Vagina (tissue), 2 donors: ENCODE measurements around the gene NTM.

Source experiments
- POLR2A ChIP-seq, 2 donors: fragments of 450-650 bp; IDR thresholded peaks; one replicate each; pipeline ENCODE4 v1.6.1; 2017; ENCODE audit warnings: antibody characterized with exemption in 2 of 2, mild to moderate bottlenecking in 2 of 2, moderate library complexity in 2 of 2
- POLR2AphosphoS5 ChIP-seq, 2 donors: sonication (generic); formaldehyde crosslinking; IDR thresholded peaks; one replicate each; pipeline ENCODE4 v1.9.0; 2017; ENCODE audit warnings: antibody characterized with exemption in 2 of 2, mild to moderate bottlenecking in 2 of 2, low read depth in 1 of 2; ENCODE audit not compliant: insufficient read depth in 1 of 2
- TF ChIP-seq, protein P1 (sequence below), 3 experiments: fragments of 450-650 bp in 2 of 3; fragments of 200-600 bp in 1 of 3; sonication (generic) in 1 of 3; IDR thresholded peaks; one replicate each; pipeline ENCODE4 v1.5.1; 2017 to 2019; ENCODE audit warnings: antibody characterized with exemption in 3 of 3, mild to moderate bottlenecking in 2 of 3, moderate library complexity in 2 of 3

DNA sequence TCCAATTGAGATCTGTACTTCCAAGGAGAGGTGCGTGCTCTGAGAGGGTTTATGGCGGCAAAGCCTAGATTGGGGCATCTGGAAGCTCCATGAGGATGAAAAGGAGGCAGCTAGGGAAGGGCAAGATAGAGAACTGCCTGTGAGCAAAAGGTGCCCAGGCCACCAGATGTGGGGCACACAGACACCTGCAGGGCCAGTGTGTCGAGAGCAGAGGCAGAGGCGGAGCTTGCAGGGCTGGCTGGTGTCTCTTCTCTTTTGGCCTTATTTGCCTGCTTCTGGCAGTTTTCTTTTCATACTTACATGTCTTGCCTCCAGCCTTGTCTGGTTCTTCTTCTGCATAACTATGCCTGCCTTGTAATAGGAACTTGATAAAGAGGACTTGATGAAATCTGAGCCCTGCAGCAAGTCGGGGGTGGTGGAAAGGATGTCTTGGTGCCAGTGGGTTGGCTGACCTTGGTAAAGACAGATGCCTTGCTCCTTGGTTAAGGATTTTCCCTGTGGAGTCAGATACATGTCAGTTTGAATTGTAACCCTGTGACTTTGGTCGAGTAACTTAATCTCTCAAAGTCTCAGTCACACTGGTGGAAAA, 680.3 kb downstream of the NTM start:
- TF ChIP-seq, protein P1, sequence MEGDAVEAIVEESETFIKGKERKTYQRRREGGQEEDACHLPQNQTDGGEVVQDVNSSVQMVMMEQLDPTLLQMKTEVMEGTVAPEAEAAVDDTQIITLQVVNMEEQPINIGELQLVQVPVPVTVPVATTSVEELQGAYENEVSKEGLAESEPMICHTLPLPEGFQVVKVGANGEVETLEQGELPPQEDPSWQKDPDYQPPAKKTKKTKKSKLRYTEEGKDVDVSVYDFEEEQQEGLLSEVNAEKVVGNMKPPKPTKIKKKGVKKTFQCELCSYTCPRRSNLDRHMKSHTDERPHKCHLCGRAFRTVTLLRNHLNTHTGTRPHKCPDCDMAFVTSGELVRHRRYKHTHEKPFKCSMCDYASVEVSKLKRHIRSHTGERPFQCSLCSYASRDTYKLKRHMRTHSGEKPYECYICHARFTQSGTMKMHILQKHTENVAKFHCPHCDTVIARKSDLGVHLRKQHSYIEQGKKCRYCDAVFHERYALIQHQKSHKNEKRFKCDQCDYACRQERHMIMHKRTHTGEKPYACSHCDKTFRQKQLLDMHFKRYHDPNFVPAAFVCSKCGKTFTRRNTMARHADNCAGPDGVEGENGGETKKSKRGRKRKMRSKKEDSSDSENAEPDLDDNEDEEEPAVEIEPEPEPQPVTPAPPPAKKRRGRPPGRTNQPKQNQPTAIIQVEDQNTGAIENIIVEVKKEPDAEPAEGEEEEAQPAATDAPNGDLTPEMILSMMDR (IDR thresholded peaks at IDR 0.05) = no peak
- TF ChIP-seq POLR2AphosphoS5 (IDR thresholded peaks at IDR 0.05; ENCODE audit: insufficient read depth in 1 of 2, low read depth in 1 of 2) (no peak), POLR2A (IDR thresholded peaks at IDR 0.05) (no peak)
